GM21367 (cell line): Measurements from ENCODE around the gene KMT2B.

ENCODE experiments used
- ATAC-seq: cut with Tn5 transposase; IDR thresholded peaks from one replicate; pipeline ENCODE4 v1.9.1; 2021; ENCODE audit not compliant: unreplicated experiment

Gene KMT2B

DNA sequence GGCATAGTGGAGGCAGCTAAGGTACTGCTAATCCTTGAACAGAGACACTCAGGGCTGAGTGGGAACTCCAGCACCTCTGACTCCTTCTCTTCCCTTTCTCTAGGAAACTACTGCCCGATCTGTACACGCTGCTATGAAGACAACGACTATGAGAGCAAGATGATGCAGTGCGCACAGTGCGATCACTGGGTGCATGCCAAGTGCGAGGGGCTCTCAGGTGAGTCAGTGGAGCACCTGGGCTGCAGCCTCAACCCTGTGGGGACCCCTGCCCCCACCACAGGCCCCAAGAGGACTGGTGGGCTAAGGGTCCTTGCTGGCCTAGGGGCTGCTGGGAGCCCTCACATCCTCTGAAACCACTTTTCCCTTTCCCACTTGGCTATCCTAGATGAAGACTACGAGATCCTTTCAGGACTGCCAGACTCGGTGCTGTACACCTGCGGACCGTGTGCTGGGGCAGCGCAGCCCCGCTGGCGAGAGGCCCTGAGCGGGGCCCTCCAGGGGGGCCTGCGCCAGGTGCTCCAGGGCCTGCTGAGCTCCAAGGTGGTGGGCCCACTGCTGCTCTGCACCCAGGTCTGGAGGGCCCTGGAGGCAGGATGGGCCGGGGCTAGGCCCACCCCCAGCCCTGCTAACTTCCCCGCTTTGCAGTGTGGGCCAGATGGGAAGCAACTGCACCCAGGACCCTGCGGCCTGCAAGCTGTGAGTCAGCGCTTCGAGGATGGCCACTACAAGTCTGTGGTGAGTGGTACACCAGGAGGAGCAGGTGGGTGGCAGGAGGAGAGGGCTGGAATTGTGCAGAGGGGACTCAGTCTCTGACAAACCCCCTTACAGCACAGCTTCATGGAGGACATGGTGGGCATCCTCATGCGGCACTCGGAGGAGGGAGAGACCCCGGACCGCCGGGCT is 9.5 kb downstream of the KMT2B start:
- ATAC-seq: no peak

DNA sequence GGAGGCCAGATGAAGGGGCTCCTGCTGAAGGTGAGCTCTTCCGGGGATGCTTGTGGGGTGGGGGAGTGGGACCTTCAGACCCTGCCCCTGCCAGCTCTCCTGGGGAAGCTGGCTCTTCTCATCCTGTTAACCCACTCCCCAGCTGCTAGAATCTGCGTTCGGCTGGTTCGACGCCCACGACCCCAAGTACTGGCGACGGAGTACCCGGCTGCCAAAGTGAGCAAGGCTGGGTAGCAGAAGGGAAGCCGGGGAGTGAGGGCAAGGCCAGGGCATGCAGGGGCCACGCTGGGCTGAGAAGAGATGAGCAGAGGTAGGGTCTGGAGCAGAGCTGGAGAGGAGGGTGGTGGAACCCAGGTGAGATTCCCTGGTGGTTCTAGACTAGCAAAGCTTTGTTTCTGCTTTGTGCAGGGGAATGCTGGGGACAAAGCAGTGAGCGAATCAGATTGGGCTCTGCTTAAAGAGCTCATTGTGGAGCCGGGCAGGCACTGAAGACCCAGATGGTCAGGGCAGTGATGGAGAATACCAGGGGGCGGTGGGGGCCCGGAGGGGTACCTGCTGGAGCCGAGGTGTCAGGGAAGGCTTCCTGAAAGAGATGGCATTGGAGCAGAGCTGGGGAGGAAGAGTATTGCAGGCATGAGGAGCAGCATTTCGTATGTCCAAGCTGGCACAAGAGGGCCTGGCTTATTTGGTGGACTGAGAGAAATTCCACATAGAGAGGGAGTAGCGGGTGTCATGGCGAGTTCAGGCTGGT is 10.3 kb downstream of the KMT2B start:
- no peak for ATAC-seq

- no peak for ATAC-seq
These were observed 11.2 kb downstream of the KMT2B start for GRCh38 chr19:35729021-35729420.

- no peak for ATAC-seq
These were observed 12.0 kb downstream of the KMT2B start for GRCh38 chr19:35729763-35730162.

- ATAC-seq: no peak
These were observed 12.5 kb downstream of the KMT2B start for GRCh38 chr19:35730326-35730725.

DNA sequence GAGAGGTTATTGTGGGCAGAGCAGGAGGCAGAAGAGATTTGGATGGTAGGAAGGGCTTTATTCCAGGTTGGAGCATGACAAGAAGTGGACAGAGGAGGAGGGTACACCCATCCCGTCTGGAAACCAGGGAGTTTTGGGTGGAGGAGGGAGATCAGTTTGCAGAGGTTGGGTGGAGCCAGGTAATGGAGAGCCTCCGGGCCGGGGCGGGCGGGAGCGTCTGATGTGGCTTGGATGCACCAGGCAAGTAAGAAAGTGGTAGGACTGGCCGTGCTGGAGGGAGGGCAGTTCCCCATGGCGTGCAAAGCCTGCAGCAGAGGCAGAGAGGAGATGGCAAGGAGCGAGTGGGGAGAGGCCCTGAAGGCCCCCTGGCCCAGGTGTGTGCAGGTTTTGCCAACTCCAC is 13.6 kb downstream of the KMT2B start:
- no peak for ATAC-seq

DNA sequence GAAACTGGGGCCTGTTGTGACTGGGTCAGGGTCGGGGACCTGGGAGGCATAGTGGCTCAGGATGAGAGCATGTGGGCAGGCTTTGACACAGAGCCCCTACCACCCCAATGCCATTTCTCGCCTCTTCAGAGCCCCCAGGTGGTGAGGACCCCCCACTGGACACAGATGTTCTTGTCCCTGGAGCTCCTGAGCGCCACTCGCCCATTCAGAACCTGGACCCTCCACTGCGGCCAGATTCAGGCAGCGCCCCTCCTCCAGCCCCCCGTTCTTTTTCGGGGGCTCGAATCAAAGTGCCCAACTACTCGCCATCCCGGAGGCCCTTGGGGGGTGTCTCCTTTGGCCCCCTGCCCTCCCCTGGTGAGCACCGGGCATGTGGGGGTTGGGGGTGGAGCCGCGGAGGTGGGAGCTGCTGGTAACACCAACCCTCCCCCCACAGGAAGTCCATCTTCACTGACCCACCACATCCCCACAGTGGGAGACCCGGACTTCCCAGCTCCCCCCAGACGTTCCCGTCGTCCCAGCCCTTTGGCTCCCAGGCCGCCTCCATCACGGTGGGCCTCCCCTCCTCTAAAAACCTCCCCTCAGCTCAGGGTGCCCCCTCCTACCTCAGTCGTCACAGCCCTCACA is 14.1 kb downstream of the KMT2B start:
- no peak for ATAC-seq

GRCh38 chr19:35732540-35733179 is 14.9 kb downstream of the KMT2B start:
- no peak for ATAC-seq

DNA sequence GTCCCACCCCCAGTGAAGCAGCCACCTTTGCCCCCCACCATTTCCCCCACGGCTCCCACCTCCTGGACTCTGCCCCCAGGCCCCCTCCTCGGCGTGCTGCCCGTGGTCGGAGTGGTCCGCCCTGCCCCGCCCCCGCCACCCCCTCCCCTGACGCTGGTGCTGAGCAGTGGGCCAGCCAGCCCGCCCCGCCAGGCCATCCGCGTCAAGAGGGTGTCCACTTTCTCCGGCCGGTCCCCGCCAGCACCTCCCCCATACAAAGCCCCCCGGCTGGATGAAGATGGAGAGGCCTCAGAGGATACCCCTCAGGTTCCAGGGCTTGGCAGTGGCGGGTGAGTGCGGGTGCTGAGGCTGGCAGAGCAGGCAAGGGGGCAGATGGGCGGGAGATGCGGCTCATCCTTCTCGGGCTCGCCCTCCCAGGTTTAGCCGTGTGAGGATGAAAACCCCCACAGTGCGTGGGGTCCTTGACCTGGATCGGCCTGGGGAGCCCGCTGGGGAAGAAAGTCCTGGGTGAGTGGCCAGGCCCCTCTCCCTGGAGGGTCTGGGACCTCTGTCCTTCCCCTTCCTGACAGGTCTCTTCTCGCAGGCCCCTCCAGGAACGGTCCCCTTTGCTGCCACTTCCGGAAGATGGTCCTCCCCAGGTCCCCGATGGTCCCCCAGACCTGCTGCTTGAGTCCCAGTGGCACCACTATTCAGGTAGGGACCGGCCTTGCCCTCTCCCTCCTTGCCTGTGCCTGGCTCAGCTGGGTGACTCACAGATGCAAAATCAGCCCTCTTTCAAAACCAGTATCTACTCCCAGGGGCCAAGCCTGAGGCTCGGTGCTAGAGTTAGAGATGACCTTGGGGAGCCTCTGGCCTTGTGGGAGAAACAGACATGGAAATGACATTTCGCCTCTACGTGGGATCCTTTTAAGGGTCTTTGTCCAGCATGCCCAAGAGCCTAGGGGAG is 15.7 kb downstream of the KMT2B start:
- no peak for ATAC-seq

- no peak for ATAC-seq
These were observed 16.5 kb downstream of the KMT2B start for GRCh38 chr19:35734273-35734672.

DNA sequence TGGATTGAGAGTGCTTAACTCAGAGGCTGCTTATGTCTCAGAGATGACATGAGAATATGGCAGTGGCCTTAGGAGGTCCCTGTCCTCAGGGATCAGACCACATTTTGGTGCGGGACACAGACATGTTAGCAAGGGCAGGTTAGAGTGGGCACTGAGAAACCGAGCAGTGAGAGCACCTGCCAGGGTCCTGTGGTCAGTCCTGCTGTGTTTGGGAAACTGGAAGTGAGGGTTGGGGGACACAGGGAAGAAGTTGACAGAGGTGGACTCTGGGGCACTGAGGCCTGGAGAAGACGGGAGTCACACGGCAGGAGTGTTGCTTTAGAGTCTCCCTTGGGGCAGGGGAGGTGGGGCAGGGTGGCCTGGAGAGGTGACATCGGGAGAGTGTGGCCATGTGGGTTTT is 17.1 kb downstream of the KMT2B start:
- no peak for ATAC-seq

GRCh38 chr19:35736913-35737886 is 19.4 kb downstream of the KMT2B start:
- no peak for ATAC-seq

GRCh38 chr19:35738021-35738886 is 20.5 kb downstream of the KMT2B start:
- no peak for ATAC-seq

GRCh38 chr19:35738887-35739229 is 21.1 kb downstream of the KMT2B start:
- no peak for ATAC-seq

DNA sequence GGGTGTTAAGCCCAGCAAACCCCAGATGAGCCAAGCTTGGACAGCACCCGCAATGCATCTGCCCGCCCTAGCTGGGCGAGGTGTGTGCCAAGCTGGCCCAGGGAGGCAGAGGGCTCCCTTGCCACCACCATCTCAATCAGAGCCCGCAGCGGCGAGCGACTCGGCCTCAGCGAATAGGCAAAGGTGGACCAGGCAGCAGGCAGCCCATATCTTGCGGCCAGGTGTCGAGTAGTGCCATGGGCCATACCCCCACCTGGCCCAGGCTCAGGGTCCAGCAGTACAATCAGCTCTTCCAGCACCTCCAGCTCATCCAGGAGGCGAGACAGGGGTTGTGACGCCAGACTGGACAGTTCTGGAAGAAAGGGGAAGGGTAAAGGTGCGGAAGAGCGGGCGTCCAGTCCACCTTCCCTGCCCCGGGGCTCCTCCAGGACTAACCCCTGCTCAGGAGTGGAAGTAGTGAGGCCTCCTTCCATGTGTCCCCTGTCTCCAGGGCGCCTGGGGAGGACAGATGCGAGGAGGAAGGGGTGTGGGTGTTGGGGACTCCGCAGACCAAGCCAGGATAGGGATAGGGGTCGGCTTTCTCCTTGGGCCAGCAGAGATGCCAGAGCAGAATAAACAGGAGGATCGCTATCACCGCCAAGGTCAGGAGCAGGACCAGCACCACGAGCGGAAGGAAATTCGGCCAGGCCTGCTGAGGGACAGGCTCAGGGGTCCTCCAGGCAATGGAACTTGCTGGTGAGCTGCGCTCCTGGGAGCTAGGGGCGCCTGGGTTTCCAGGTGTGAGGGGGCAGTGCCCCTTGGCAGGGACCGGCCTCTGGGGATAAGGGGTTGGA is 21.7 kb downstream of the KMT2B start:
- ATAC-seq: no peak

DNA sequence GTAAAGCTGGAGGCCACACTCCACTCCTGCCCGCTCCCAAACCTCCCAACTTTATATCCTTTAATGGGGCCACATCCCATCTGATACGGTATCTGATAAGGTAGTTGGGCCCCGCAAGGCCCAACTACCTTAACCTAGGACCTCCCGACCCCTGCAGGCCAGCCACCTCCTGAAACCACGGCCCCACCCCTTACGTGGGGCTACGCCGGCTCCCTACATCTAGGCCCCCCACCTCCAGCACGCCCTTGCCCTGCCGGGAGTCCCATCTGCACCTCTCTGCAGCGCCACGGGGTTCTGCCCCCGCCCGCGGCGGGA is 22.3 kb downstream of the KMT2B start:
- ATAC-seq: no peak

DNA sequence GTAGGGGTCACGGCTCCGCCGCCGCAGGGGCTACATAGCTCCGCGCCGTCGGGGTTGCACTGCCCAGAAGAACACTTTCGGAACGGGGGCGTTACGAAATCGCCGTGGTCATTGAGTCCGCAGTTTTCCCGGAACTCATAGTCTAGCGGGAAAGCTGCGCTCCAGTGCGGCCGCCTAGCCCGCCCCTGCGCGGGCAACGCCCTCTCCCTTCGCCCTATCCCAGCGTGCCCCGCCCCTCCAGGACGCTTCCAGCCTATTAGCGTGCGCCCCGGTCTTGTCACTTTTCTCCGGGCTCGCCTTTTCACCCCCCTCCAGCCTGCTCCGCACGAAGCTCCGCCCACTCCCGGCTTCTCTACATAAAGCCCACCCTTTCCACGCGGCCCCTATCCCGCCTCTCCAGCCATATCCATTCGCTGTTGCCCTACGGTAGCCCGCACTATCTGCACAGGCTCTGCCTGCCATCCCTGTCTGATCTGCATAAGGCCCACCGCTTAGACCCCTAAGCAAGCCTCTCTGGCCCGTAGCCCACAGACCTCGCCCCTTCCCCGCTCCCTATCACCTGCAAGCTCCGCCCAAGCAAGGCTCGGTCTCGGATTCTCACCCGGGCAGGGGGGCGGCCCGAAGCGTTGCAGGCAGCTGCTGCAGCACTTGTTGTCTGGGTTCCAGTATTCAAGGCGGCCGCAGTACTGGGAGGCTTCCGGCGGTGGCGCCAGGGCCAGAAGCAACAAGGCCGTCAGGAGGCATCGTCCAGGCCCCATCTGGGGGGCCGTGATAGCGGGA is 22.8 kb downstream of the KMT2B start:
- ATAC-seq: peak; percentile 43
